8988T (cell line): Measurements from ENCODE around the gene OPA3.

Experiments used
- DNase-seq: peaks from one replicate; pipeline ENCODE4 v3.0.0; 2011

OPA3 gene

DNA sequence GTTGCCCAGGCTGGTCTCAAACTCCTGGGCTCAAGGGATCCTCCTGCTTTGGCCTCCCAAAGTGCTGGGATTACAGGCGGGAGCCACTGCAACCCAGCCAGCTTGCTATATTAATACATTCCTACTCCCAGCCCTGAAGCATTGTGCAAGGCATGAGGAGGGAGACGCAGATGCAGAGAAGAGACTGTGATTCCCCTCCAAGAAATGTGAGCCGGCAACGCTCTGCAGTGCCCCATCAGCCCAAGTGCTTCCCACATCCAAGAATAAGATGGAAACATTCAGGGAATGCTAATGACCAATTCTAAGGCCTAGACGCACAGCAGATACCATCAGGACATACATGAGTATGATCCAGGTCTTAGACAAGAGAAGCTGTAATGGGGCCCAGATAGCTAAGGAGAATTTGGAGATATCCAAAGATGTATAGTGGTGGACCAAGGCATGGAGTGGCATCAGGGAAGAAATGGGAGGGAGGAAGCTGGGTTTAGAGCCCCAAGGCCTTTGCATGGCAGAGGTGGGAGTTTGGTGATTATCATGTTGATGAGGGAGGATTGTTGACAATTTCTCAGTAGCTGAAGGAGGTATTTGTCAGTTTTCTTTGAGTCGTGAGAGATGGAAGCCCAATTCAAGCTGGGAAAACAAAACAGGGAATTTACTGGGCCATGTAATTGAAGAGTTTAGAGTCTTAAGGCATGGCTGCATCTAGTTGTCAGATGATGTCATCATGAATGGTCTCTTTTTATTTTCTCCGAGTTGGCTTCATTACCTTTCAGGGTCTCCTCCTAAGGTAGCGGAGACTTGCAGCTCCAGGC is 83.5 kb downstream of the OPA3 start:
- no peak for DNase-seq

DNA sequence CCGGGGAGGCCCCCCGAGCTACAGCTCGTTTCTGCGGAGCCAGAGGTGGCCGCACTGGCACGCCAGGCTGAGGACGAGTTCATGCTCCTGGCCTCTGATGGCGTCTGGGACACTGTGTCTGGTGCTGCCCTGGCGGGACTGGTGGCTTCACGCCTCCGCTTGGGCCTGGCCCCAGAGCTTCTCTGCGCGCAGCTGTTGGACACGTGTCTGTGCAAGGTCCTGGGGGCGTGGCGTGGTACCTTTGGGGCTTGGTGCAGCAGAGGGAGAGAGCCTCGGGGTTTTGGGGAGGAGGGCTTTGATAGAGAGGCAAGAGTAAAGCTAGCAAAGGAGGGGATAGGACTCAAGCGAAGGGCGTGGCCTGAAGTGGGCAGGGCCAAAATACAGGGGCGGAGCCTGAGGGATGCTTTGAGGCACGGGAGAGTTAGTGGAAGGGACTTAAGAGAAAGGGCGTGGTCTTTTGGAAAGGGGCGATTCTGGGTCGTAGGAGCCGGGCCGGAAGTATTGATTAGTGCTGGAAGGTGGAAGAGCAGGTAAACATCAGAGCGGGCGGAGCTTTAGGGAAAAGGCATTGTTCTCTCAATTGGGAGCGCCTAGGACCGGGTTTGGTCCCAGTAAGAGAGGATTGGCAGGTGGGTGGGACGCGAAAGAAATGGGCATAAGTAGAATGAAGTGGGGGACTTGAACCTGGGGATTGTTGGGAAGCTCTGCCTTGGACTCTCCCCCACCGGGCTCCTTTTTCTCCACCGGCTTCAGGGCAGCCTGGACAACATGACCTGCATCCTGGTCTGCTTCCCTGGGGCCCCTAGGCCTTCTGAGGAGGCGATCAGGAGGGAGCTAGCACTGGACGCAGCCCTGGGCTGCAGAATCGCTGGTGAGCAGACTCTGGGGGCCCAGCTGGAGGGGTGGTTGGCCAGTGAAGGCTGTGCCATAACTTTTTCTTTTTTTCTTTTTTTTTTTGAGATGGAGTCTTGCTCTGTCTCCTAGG is 85.1 kb downstream of the OPA3 start:
- no peak for DNase-seq

DNA sequence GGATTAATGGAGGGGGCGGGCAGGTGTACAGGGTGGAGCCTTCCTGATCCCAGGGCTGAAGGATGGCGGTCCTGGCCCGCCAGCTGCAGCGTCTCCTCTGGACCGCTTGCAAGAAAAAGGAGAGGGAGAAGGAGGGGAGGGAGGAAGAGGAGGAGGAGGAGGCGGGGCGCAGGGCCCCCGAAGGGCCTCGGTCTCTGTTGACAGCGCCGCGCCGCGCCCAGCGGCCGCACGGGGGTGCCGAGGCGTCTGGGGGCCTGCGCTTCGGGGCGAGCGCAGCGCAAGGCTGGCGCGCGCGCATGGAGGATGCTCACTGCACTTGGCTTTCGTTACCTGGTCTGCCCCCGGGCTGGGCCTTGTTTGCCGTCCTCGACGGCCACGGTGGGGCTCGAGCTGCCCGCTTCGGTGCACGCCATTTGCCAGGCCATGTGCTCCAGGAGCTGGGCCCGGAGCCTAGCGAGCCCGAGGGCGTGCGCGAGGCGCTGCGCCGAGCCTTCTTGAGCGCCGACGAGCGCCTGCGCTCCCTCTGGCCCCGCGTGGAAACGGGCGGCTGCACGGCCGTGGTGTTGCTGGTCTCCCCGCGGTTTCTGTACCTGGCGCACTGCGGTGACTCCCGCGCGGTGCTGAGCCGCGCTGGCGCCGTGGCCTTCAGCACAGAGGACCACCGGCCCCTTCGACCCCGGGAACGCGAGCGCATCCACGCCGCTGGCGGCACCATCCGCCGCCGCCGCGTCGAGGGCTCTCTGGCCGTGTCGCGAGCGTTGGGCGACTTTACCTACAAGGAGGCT is 86.0 kb downstream of the OPA3 start, which contains the start of gene PPM1N:
Gene PPM1N (plus strand): TSS at position 33 of the 785 bp plus-strand sequence. CDS start 30 bp downstream, at position 63.
- no peak for DNase-seq

DNA sequence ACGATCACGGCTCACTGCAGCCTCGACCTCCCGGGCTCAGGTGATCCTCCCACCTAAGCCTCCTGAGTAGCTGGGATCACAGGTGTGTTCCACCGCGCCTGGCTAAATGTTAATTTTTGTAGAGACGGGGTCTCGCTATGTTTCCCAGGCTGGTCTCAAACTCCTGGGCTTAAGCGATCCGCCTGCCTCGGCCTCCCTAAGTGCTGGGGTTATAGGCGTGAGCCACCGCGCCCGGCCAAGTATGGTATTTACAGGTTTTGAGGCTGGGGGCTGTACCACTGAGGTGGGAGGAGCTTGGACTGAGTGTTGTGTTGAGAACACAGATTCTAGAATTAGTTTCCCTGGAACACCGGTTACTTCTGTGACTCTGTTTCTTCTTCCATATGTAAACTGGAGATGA is 86.8 kb downstream of the OPA3 start:
- DNase-seq = no peak

DNA sequence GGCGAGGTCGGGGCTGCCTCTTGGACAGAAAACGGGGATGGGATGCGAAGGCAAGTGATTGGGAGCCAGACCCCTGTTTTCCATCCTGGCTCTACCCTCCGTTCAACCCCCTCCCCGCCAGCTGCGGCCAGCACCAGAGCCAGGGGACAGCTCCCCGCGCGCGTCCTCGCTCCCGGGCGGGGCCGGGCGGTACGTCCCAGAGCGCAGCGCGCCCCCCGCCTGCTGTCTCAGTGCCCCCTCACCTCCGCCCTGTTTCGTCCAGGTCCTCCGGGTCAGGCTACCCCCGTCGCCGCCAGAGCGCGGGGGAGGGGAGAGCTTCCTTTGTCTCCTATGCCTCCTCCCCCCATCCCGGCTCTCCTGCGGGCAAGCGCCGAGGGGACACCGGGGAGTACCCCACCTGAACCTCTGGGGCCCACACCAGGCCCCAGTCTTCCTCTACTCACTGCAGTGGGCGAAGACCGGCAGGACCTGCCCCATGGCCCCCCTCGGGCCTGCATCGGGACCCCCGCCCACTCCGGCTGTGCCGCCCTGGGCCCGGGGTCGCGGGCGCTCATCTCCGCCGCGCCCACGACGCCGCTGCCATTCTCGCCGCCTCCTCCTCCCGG is 88.2 kb downstream of the OPA3 start:
- DNase-seq = no peak

DNA sequence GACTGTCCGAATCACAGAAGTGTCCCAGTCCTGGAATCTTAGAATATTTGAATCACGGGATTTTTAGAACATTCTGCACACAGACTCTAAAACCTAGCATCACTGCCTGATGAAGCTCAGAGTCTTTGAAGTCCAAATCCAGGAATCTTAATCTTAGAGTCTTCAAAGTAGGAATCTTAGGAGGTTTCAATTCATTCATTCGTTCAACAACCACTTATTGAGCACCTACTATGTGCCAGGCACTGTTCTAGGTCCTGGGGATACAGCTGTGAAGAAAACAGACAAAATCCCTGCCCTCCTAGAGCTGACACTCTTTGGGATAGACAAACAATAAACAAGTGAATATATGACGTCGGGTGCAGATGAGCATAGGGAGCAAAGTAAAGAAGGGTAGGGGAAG is 89.4 kb downstream of the OPA3 start:
- no peak for DNase-seq

DNA sequence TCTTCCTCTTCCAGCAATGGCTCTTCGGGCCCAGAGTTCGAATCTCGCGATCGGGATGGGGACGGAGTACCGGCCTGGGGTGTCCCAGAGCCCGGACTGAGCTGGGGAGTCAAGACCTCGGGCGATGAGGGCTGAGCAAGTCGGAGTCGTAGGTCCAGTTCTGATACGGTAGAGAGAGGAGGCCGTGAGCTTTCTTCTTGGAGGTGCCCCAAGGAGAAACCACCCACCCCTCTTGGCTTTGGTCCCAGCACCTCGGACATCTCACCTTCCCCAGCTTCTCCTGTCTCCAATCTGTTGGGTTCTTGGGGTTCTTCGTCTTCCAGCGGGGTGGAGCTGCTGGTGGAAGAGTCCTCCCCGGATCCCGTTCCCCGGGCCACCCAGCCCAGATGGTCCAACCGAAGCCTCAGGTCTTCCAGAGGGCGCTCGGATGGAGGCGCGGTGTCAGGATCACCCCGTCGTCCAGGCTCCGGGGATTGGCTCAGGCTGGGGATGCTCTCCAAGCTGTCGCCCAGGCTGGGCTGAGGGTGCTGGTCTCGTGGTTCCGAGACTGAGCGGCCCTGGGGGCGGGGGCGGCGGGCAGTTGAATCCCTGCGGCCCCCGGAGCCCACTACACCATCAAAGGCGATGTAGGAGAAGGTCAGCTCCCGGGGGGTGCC is 90.2 kb downstream of the OPA3 start:
- DNase-seq = no peak

DNA sequence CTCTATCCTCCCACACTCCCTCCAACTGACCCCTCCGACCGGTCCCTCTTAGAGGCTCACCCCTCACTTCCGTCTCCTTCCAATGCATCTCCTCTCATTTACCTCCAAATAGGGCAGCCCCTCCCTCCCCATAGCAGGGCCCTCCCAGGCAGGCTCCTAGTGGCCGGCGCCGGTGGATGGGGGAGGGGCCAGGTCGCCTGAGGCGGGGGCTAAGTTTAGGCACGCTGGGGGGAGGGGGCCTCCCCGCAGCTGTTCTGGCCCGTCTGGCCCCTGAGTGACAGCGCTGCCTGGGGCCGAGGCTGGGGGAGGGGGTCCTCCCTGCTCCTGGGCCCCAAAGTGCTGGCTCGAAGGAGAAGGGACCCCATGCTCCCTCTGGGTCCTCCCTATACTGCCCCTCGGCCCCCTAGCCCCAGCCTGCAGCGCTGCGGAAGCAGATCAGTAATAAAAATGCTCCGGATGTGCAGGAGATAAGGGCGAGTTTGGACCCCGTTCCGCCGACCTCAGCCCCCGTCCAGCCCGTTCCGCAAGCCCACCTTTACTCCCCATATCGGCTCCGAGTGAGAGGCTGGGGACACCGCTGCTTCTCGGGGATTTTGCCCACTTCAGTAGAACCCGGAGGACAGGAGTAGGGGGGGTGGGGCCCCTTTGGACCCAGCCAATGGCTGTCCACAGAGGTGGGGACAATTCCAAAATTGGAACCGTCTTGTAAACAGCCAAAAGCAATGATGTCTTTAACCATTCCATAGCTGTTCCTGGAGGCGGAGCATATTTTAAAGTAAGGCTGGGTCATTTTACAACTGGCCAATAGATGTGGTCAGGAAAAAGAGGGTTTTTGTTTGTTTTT is 91.8 kb downstream of the OPA3 start:
- DNase-seq = no peak

DNA sequence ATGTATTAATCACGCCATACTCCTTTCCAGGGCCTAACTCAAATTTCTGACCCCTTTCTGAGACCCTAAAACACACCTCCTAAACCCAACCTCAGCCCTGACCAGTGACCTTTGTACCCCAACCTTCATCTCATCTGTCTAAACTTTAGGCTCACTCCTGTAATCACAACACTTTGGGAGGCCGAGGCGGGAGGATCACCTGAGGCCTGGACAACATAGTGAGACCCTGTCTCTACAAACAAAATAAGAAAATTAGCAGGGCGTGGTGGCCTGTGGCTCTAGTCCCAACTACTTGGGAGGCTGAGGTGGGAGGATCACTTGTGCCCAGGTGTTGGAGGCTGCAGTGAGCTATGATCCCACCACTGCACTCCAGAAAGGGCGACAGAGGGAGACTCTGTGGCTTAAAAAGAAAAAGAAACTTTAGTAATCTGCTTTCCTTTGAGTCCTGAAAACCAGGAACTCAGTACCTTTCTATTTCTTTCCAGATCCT is 92.4 kb downstream of the OPA3 start:
- no peak for DNase-seq

DNA sequence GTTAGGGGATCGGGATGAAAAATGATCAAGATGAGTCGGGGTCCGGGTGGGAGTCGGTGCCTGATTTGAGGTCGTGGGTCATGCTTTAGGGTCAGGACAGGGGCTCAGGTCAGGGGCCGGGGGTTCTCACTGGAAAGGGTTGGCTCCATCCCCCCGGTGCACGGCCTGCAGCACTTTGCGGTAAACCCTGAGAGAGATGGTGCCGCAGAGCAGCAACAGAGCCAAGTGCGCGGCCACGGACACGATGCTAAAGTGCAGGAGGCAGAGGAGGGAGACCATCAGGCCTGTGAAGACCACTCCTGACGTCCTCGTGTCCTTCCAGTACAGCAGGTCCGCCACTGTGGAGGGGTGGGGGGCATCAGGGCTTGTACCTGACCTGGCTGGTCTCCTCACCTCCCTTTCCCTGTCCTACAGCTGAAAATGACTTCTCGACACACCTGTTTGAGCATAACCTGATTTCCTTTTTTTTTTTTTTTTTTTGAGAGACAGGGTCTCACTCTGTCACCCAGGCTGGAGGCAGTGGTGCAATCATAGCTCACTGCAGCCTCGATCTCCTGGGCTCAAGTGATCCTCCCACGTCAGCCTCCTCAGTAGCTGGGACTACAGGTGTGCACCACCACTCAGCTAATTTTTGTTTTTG is 95.3 kb downstream of the OPA3 start:
- no peak for DNase-seq

DNA sequence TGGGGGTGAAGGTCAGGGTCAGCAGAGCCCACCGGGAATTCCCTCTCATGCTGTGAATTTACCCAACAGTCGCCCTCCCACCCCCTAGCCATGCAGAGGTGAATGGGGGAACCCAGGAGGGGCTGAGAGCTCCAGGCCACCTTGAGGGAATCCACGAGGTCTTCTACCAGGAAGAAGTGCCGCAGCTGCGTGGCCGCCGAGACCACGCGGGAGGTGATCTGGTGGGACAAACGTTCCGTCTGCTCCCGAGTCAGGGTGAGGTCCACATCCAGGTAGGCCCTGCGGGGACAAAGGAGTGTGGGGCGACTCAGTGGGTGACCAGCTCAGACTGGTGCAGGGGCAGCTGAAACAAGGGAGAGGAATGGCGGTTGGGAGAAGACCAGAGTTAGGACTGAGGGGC is 95.9 kb downstream of the OPA3 start:
- no peak for DNase-seq

DNA sequence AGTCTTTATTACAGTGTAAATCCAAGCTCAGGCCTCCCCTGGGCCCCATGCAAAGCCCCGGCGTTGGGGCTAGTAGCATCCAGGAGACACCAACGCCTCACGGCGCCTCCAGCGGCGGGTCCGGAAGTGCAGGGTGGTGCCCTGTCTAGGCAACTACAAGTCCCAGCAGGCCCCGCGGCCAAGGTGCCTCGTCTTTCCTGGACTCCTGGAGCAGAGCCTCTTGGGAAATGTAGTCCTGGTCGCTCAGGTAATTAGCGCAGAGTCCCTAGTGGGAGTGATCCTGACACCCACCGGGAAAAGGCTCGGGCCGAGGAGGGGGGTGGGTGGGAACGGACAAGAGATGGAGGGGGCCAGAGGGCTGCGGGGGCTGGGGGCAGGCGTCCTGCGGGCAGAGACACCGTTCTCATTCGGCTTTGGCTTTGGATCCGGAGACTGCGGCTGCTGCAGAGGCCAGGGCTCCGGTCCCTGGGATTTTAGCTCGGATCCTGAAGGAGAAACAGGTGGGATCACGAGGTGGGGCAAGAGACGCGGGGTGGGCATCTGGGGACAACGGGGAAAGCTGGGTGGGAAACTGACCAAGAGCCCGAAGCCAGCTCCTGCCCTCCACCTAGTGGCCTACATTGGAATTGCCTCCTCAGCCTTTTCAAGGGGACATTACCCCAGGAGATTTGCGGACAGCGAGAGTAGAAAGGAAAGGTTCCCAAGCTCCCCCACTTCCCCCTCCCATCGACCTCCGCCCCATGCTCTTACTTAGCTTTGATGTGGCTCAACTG is 99.1 kb downstream of the OPA3 start:
- DNase-seq = no peak

DNA sequence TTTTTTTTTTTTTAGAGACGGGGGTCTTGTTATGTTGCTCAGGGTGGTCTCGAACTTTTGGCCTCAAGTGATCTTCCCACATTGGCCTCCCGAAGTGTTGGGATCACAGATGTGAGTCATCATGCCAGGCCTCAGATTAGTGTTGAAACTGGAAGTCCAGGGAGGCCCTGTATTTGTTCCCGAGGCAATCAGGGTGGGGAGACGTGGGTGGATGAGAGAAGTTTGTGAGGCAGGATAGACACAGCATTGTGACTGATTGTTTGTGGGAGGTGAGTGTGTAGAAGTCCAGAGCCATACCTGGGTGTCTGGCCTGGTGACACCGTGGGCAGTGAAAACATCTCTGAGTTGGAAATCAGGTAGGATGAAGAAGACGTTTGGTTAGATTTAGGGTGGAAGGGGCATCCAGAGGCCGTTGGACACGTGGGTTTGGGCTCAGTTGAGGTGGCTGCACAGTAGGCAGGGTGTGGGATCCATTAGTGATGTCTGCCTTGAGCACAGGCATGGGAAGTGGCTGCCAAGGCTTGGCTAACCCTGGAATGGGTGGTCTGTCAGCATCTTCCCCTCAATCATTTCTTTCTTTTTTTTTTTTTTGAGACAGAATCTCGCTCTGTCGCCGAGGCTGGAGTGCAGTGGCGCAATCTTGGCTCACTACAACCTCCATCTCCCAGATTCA is 100.2 kb downstream of the OPA3 start:
- DNase-seq = no peak

DNA sequence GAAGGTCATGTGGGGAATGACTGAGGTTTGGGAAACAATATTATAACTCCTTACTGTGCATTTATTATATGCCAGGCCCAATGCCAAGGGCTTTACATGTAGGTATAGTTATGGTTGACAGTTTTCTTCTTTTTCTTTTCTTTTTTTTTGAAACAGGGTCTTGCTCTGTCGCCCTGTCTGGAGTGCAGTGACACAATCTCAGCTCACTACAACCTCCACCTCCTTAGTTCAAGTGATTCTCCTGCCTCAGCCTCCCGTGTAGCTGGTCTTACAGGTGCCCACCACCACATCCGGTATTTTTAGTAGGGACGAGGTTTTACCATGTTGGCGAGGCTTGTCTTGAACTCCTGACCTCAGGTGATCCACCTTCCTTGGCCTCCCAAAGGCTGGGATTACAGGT is 101.6 kb downstream of the OPA3 start:
- DNase-seq = no peak

DNA sequence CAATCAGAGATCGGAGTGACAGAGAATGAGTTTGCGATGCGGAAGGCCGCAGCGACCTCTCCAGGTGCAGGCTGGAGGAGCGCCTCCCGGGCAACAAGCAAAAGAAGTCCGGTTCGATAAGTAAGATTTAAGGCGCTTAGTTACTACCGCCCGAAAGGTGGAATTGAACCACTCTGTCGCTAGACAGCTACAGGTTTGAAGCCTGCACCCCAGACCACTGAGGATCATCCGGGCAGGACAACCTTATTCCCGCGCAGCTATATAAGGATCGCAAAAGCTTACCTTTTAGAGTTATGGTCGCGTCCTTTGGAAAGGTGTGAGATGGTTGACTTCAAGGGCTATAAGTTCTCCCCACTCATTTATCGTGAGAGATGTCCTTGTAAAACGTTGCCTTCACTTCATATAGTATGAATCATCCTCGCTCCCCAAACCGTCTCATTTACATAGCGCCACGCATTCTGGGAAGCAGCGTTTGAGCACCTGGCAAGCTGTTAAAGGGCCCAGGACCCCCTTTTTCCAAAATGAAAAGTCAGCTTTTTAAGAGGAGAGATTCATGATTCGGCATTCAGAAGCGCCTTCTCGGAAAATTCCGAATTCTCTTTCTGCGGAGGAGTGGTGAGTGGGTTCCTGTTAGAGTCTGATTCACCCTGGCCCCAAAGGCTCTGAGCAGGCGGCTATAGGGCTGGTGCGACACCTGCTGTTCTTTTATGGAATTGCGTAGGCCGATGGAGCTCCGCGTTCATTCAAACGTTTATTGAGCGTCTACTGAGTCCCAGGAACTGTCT is 106.0 kb downstream of the OPA3 start:
- DNase-seq = no peak

DNA sequence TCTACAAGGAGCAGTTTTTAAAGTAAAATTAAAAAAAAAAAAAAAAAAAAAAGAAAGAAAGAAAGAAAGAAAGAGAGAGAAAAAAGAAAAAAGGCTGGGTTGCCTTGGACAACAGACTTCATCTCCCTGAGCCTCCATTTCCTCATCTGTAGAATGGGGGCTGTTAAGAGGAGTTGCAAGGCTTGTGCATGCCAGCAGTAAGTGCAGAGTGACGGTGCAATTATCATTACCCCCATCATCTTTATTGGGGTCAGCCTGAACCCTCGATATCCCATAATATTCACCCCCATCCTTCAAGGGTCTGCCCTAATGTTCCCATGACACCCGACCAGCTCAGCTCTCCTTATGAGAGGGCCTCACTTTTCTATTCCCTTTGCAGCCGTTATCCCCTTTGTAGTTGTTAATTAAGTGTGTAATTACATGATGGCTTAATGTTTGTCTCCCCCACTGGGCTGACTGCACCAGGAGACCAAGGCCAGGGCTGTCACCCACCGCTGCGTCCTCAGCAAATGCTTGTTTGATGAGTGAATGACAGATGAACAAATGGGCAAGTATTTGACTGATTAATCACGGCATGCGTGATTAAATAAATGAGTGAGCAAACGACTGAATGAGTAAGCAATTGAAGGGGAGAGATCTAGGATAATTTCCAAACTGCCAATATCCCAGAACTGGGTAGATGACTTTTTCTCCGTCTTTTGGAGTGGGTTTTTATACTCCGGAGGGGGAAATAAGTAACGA is 106.7 kb downstream of the OPA3 start:
- DNase-seq = no peak
